Measurements from ENCODE around the gene SEMA3D. TPM values are rescaled to one million over a fixed set of nuclear protein-coding genes. Genes with fewer than 3 reads are reported as not detected.

The SEMA3D gene
- polyA plus RNA-seq, 3 donors: 44.8 to 46.1 (median 45.9) TPM

DNA sequence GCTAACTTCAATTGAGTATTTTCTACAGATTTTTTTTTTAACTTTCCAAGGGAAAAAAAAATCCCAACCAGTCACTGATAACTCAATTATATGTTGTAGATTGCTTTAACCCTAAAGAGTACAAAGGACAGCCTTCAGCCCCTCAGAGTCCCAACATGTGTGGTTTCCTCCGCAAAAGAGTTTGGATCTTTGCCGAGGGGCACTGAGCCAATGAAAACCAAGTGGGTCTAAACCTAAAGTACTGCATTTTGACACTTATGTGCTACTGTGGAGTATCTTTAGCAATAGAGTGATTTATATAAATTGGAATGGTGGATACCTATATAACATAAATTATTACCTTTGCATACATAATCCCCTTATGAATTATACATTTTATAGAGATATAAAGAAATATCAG, 91.5 kb downstream of the SEMA3D start:
- DNase-seq (ENCODE audit: extremely low read depth in 1 of 11, low read depth in 9 of 11, low spot score in 4 of 11): no peak

DNA sequence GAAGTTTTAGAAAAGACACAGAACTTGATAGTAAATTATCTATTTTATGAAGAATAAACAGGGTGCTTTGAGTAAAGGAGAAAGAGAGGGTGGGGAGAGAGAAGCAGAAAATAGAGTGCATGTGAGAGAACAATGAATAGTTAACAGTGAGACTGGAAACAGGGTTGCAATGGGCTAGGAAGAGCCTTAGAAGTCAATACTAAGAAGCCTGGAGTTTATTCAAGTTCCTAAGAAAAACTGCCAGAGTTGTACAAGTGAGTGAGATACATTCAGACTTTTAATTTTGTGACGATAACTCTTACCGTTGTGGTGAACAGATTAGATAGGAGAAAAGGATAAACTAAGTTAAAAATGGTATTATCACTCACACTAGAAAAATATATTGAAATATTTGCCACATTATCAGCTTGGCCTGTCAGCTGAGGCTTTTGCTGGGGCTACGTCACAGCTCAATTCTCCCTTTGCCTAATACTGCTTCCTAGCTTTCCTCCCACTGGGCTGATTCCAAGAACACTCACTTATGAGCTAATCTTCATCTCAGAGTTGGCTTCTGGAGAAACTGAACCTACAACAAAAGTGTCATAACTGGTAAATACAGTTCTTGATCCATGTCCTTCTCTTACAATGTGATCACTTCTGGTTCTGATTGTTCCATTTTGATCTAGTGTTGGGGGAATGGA, 92.7 kb downstream of the SEMA3D start:
- no peak for DNase-seq (ENCODE audit: extremely low read depth in 1 of 11, low read depth in 9 of 11, low spot score in 4 of 11)

DNA sequence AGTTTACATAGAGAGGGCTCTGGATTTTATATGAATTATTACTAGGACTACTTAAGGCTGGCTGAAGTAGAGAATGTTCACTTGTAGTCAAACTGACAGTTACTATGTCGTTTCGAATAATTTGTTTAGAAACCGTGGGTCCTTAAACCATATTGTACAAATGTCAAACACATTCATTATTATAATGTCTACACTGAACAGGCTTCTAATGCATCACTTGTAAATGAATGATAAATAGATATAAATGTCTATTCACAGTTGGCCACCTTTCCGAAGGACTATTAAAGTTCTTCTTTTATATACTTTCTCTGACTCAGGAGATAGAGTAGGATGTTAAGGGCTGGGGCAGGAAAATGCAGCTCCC, 95.3 kb downstream of the SEMA3D start:
- DNase-seq (ENCODE audit: extremely low read depth in 1 of 11, low read depth in 9 of 11, low spot score in 4 of 11): no peak

DNA sequence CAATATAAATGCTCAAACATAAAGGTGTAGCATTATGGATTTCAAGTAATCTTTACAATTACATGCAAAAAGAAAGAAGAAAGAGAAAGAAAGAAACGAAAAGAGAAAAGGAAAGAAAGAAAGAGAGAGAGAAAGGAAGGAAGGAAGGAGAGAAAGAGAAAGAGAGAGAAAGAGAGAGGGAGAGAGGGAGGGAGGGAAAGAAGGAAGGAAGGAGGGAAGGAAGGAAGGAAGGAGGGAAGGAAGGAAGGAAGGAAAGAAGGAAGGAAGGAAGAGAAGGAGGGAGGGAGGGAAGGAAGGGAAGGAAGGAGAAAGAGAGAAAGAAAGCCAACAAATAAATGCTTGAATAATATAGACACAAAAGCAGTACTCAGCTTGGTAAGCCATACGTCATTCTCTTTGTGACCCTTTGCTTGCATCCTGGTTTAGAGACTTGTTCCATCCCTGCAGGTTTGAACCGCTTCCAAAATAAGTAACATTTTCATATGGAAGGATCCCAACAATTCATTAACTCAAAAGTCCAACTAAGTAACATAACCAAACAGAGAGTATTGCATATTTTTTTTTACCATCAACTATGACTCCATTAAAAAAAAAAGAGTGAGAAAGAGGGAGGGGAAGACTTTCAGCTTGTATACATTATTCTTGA, 95.8 kb downstream of the SEMA3D start:
- no peak for DNase-seq (ENCODE audit: extremely low read depth in 1 of 11, low read depth in 9 of 11, low spot score in 4 of 11)

DNA sequence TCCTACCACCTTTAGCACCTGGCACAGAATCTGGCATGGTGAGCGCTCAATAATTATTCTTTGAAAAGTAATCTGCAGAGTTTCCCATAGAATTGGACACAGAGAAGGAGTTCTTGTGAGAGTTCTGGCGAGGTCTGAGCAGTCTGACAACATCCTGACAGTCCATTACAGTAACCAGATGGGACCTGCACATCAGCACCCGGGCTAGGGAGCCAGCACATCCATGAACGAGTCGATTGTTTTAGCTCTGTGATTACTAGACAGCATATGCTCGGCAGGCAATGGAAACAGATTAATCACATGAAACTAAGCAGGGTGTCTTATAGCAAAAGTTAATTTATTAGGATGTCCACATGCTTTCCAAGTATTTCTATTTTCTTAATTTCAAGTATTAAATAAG, 96.7 kb downstream of the SEMA3D start:
- no peak for DNase-seq (ENCODE audit: extremely low read depth in 1 of 11, low read depth in 9 of 11, low spot score in 4 of 11)

DNA sequence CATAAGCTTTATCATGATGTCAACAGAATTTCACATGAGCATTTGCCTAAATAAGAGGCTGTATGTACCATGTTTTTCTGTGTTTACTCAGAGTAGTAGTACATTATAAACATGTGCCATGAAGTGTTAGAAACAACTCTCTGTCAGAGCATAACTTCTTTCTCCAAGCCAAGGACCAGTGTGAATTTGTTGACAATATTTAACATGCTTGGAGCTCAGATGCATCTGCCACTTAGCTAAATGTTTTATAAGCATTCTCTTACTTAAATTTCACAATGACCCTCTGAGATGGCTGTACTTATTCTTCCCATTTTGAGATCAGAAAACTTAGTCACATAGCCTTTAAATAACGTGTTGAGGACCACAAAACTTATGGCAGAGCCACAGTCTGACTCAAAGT, 105.0 kb downstream of the SEMA3D start:
- no peak for DNase-seq (ENCODE audit: extremely low read depth in 1 of 11, low read depth in 9 of 11, low spot score in 4 of 11)

DNA sequence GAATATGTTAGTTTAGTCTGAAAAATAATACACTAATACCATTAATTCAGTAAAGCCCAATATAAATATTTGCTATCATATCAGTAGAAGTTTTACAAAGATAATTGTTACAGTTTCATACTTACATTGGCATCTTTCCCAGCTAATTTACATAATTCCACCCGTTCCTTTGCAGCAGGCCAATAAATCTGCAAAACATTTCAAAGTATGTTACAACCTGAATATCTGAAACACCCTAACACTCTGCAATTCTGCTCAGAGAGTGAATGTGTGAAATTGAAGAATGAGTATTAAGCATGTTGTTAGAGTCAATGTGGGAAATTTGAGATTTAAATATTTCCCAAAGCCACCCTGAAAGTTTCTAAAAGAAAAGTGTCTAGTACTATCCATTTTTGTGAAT, 105.5 kb downstream of the SEMA3D start:
- DNase-seq (ENCODE audit: extremely low read depth in 1 of 11, low read depth in 9 of 11, low spot score in 4 of 11): no peak

DNA sequence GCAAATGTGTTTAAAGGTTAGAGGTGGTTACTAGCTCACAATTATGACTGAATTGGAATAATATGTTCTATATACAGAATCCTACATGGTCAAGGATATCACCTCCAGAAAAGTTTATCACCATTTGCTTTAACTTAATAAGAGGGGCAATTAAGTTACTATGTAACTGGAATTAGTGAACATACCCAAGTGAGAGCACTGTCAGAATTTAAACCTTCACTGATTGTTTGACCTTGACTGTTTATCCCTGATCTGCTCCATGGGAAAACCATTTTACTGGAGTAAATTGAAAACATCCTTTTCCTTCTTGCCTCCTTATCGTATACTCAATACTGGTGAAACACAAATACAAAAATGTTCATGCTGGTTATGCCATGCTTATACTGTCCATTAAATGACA, 107.4 kb downstream of the SEMA3D start:
- DNase-seq (ENCODE audit: extremely low read depth in 1 of 11, low read depth in 9 of 11, low spot score in 4 of 11): no peak

DNA sequence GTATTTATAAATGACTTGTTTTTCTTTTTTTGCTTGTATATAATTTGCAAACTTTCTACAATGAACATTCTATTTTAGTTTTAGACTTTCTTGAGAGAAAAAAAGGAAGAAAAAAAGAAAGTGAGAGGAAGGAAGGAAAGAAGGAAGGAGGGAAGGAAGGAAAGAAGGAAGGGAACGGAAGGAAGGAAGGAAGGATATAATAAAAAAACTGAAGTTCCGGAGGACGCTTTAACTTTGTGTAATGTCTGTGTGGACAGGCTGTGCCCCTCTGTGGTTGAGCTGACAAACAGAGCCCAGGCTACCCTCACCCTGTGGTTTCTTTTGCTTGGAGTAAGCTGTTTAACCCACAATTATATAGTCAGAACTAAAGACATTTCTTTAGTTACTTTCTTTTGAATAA, 108.7 kb downstream of the SEMA3D start:
- no peak for DNase-seq (ENCODE audit: extremely low read depth in 1 of 11, low read depth in 9 of 11, low spot score in 4 of 11)

DNA sequence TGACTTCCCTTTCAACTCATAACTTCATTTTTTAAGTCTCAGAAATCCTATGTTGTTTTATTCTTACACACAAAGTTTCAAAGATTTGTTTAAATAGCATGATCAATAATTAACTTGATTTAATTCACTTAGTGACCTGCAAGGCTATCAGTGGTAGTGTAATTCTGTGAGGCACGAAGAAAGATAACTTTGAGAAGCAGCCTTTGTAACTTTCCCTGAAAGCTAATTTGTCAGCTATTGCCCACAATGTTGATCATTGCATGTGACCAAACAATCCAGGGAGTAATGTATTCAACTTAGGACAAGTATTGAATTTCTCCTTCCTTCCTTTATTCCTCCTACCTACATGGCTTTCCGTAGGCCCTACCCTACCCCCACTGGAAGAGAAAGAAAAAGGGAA, 111.0 kb downstream of the SEMA3D start:
- no peak for DNase-seq (ENCODE audit: extremely low read depth in 1 of 11, low read depth in 9 of 11, low spot score in 4 of 11)

DNA sequence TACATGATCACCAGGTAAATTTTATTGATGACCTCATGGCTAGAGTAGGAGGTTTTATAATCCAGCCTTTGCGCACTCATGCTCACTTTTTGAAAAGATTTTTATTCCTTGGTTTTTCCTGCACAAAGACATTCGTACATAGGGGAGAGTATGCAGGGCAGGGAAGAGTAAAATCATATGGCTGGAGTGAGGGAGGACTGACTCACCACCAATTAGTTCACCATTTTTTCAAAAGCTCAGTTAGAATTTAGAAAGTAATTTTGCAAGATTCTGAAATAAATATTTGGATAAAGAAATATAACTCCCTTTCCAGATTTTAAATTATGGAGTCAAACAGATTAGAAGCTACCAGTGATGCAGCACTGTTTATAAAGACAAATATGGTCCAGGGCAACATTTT, 111.9 kb downstream of the SEMA3D start:
- DNase-seq (ENCODE audit: extremely low read depth in 1 of 11, low read depth in 9 of 11, low spot score in 4 of 11): no peak

DNA sequence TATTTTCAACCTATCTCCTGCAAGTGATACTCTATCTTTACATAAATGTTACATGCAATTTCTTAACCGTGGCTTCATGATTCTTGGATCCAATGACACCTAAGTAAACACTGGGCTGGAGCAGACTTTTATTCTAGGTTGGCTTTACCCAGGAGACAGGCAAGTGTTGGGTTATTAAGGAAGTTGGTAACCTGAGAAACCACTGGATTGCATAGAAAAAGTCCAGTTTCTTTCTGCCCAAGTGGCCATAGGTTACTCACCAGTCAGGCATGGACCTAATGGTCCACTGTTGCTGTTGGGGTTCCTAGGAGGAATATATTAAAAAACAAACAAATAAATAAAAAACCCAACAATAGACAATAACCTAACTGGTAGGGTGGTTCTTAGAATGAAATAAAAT, 112.8 kb downstream of the SEMA3D start:
- no peak for DNase-seq (ENCODE audit: extremely low read depth in 1 of 11, low read depth in 9 of 11, low spot score in 4 of 11)

DNA sequence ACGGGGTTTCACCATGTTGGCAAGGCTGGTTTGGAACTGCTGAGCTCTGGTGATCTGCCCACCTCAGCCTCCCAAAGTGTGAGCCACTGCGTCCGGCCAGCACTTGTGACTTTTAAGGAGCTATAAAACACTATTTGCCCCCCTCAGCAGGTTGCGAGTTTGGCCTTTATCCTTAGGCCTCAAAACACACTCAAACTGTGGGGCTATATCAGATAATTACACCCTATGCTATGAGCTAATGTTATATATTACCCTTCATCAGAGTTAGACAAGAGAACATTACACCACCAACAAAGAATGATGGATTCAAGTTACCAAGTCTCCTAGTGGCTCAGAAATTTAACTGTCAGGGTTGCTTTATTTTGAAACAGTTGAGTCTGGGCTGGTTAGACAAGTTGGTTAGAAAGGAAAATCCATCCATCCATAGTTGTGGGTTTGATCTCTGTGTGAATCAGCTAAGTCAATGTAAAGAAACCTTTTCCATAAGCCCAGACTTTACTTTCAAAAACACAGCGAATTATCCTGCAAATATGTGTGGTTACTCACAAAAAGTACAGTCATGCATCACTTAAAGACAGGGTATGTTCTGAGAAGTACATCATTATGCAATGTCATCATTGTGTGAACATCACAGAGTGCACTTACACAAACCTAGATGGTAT, 115.8 kb downstream of the SEMA3D start:
- no peak for DNase-seq (ENCODE audit: extremely low read depth in 1 of 11, low read depth in 9 of 11, low spot score in 4 of 11)

DNA sequence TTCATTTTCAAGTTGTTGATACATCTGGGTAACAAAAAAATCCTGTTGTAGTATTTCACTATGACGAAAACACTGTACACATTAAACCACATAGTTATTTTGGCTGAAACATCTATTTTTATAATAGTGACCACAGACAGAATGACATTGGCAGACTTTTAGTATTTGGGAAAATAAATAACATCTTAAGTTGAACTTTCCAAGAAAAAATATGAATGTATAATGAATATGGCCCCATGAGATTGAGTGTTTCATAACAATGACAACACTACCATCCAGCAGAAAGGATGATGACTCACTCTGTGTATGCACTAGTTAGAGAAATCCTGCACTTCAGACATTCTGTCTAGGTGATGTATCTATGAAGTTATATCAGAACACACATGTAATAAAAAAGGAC, 118.1 kb downstream of the SEMA3D start:
- no peak for DNase-seq (ENCODE audit: extremely low read depth in 1 of 11, low read depth in 9 of 11, low spot score in 4 of 11)

DNA sequence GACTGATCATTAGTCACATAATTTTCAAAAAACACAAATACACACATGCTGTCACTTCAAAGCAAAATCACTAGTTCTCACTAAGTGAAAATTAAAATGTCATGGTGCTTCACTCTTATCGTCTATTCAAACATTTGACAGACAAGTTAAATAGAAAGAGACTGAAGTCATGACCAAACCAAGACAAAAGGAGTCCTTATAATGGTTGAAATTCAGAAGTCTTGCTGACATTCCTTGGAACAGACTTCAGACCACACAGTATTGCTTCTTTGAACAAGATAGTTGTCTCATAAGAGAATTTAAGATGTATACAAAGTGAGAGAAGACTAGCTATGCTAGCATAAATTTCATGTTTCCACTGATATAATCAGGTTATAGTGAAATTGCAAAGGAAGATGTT, 119.5 kb downstream of the SEMA3D start:
- no peak for DNase-seq (ENCODE audit: extremely low read depth in 1 of 11, low read depth in 9 of 11, low spot score in 4 of 11)

DNA sequence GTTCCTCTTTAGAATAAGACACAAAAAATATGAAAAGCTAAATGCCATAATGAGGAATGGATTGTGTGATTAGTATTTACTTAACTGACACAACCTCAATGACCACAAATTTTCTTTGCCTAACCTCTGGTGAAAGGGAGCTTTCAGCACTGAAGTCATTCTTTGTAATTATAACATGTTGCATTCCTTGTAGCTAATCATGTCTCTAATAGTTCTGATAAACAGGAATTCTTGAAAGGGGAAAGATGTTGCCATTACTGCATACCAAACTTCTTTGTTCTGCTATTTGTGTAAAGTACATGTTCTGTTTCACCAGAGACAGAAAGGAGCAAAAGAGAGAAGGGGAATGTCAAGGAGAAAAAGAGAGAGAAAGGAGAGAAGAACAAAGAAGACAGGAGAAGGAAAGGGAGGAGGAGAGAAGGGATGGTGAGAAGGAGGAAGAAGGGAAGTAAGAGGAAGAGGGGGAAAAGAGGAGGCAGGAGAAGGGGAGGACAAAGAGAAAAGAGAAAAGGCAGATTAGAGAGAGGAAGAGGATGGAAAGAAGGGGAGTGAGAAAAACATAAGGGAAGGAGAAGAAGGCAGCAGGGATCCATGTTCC, 120.9 kb downstream of the SEMA3D start:
- DNase-seq (ENCODE audit: extremely low read depth in 1 of 11, low read depth in 9 of 11, low spot score in 4 of 11): no peak

DNA sequence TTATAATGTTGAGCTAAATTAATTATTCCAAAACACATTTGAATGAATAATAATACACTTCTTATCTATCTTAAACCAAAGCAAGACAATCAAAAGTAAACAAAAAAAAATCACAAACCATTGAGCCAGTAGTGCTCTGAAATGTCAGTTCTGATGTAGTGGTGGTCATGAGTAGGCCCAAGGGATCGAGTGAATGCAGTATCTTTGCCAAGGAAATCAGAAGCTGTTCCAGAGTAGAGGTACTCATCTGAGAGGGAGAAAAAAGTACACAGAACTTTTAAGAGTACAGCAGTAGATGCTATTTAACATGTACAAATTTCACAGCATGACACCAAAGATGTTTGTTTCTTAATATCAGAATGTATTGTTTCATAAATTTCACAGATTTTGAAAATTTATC, 121.5 kb downstream of the SEMA3D start:
- DNase-seq (ENCODE audit: extremely low read depth in 1 of 11, low read depth in 9 of 11, low spot score in 4 of 11): peak in 5 of 11 donors; percentile 22 to 43 (median 32)

DNA sequence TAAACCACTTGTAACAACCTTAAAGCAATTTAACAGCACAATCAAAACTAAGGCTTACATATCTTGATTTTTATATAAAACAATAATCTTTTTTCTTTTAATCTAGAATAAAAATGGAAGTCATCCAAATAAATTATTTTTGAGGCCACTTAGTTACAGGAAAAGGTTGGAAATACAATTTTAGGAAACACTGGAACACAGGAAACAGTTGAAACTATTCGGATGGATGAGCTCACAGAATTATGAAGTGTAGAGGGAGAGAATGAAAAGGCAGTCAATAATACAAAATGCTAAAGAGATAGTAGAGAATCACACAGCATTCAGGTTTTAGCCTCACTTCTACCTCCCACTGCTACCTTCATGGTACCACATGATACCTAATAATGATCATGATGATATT, 124.2 kb downstream of the SEMA3D start:
- no peak for DNase-seq (ENCODE audit: extremely low read depth in 1 of 11, low read depth in 9 of 11, low spot score in 4 of 11)

DNA sequence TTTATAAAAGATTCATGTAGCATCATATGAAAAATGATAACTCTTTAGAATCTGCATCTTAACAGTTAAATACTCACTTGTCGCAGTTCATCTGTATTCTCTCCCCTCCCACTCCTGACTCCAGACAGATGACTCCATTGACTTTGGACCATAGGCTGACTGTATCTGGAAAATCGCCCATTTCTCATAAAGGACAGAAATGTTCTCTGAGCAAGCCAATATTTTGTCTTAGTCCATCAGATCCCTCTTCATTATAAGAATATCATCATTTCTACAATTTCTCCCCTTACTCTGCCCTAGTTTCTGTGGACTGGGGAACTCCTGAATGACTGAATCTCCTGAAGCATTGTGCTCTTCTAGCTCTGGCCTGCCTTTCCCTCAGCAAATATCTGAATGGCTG, 125.4 kb downstream of the SEMA3D start:
- DNase-seq (ENCODE audit: extremely low read depth in 1 of 11, low read depth in 9 of 11, low spot score in 4 of 11): no peak

DNA sequence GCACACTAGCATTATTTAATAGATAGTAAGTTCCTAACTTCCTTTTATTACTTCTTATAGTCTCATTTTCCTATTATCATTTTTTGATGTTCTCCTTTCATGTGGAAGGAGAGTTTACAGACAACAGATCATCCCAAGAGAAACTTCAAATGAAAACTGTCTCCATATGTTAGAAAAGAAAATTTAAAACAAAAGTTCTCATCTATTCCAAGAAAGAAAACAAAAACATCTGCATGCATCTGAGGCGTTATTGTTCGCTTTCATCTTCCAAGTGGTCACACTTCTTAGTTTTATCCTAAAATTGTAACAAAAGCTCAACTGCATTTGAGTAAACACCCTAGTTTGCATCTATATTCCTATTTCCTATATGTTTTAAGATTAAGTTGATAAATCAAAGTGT, 126.2 kb downstream of the SEMA3D start:
- no peak for DNase-seq (ENCODE audit: extremely low read depth in 1 of 11, low read depth in 9 of 11, low spot score in 4 of 11)
